Mesenchymal stem cell (in vitro differentiated cells and primary cell): ENCODE measurements around the gene AMPH.
A peak's percentile ranks its signal among the peaks of the same experiment; 100 is the strongest.

Source experiments
- DNase-seq: peaks from one replicate; pipeline ENCODE4 v3.0.0-alpha.2; 2013
- H2AFZ ChIP-seq: one replicate; pipeline ENCODE4 v1.6.1; 2013; ENCODE audit warnings: low read depth, mild to moderate bottlenecking, control low read depth, inconsistent platforms, low read length, moderate library complexity
- H2AK5ac ChIP-seq: 2 replicates; pipeline ENCODE4 v1.6.1; 2013; ENCODE audit warnings: low read length, moderate library complexity, mild to moderate bottlenecking, inconsistent platforms; ENCODE audit not compliant: severe bottlenecking
- H2BK120ac ChIP-seq: one replicate; pipeline ENCODE4 v1.6.1; 2013; ENCODE audit warnings: low read depth, mild to moderate bottlenecking, inconsistent platforms, low read length, moderate library complexity
- H2BK12ac ChIP-seq, 2 experiments: one replicate each; pipeline ENCODE4 v1.6.1; 2013; ENCODE audit warnings: inconsistent platforms in 2 of 2, low read length in 2 of 2, mild to moderate bottlenecking in 2 of 2, moderate library complexity in 2 of 2, control low read depth in 1 of 2
- H2BK15ac ChIP-seq: one replicate; pipeline ENCODE4 v1.6.1; 2013; ENCODE audit warnings: mild to moderate bottlenecking, low read depth, inconsistent platforms; ENCODE audit not compliant: poor library complexity, severe bottlenecking
- H2BK5ac ChIP-seq: 2 replicates; pipeline ENCODE4 v1.6.1; 2013; ENCODE audit warnings: low read depth, mild to moderate bottlenecking, low read length, control low read depth, inconsistent platforms; ENCODE audit not compliant: poor library complexity, severe bottlenecking
- H3K14ac ChIP-seq, 2 experiments: one replicate each; pipeline ENCODE4 v1.6.1; 2013; ENCODE audit warnings: inconsistent platforms in 2 of 2, low read length in 2 of 2, control low read depth in 1 of 2, mild to moderate bottlenecking in 1 of 2, moderate library complexity in 1 of 2
- H3K18ac ChIP-seq, 2 experiments: one replicate each; pipeline ENCODE4 v1.6.1; 2013; ENCODE audit warnings: inconsistent platforms in 2 of 2, low read length in 2 of 2, control low read depth in 1 of 2, low read depth in 1 of 2, mild to moderate bottlenecking in 1 of 2
- H3K23ac ChIP-seq, 2 experiments: one replicate each; pipeline ENCODE4 v1.6.1; 2013; ENCODE audit warnings: inconsistent platforms in 2 of 2, low read length in 2 of 2, mild to moderate bottlenecking in 2 of 2, moderate library complexity in 2 of 2, control low read depth in 1 of 2
- H3K27ac ChIP-seq: 2 replicates; pipeline ENCODE4 v1.5.1; 2013; ENCODE audit warnings: mild to moderate bottlenecking, moderate library complexity, low read length, control low read depth, inconsistent platforms; ENCODE audit not compliant: poor library complexity, severe bottlenecking
- H3K27me3 ChIP-seq, 2 experiments: 2 replicates each; pipeline versions ENCODE4 v1.6.1 to v1.7.0; 2013; ENCODE audit warnings: low read length in 2 of 2, mild to moderate bottlenecking in 2 of 2, moderate library complexity in 2 of 2, control low read depth in 1 of 2, inconsistent platforms in 1 of 2; ENCODE audit not compliant: control insufficient read depth in 1 of 2, insufficient read depth in 1 of 2
- H3K36me3 ChIP-seq, 2 experiments: 2 replicates each; pipeline versions ENCODE4 v1.6.1 to v1.7.0; 2013; ENCODE audit warnings: low read length in 2 of 2, control low read depth in 1 of 2, inconsistent platforms in 1 of 2, low read depth in 1 of 2, mild to moderate bottlenecking in 1 of 2; ENCODE audit not compliant: insufficient read depth in 2 of 2, control insufficient read depth in 1 of 2
- H3K4ac ChIP-seq, 2 experiments: one replicate each; pipeline ENCODE4 v1.6.1; 2013; ENCODE audit warnings: inconsistent platforms in 2 of 2, low read length in 2 of 2, mild to moderate bottlenecking in 2 of 2, moderate library complexity in 2 of 2, control low read depth in 1 of 2, low read depth in 1 of 2
- H3K4me1 ChIP-seq: 2 replicates; pipeline ENCODE4 v1.6.1; 2013; ENCODE audit warnings: low read depth, low read length, control low read depth; ENCODE audit not compliant: control insufficient read depth, insufficient read depth
- H3K4me2 ChIP-seq: 2 replicates; pipeline ENCODE4 v1.6.1; 2013; ENCODE audit warnings: low read length, mild to moderate bottlenecking, inconsistent platforms; ENCODE audit not compliant: poor library complexity, severe bottlenecking
- H3K4me3 ChIP-seq, 2 experiments: 2 replicates each; pipeline versions ENCODE4 v1.5.1 to v1.7.0; 2013; ENCODE audit warnings: low read length in 2 of 2, mild to moderate bottlenecking in 2 of 2, control low read depth in 1 of 2, low read depth in 1 of 2; ENCODE audit not compliant: insufficient read depth in 1 of 2
- H3K79me1 ChIP-seq: replicated peaks from 2 replicates; pipeline ENCODE4 v1.6.1; 2013; ENCODE audit warnings: mild to moderate bottlenecking, control low read depth, low read length, inconsistent platforms; ENCODE audit not compliant: poor library complexity, severe bottlenecking
- H3K9ac ChIP-seq: 2 replicates; pipeline ENCODE4 v1.7.0; 2013; ENCODE audit warnings: mild to moderate bottlenecking, low read length, moderate library complexity
- H3K9me3 ChIP-seq: 2 replicates; pipeline ENCODE4 v1.7.0; 2013; ENCODE audit warnings: mild to moderate bottlenecking, low read length; ENCODE audit not compliant: control insufficient read depth
- H4K8ac ChIP-seq: one replicate; pipeline ENCODE4 v1.6.1; 2013; ENCODE audit warnings: inconsistent platforms, mild to moderate bottlenecking, low read length, moderate library complexity
- H4K91ac ChIP-seq: one replicate; pipeline ENCODE4 v1.6.1; 2013; ENCODE audit warnings: mild to moderate bottlenecking, low read length, inconsistent platforms
- WGBS: methylation state at CpG from one replicate; pipeline ENCODE4 v1.1.7; 2013; ENCODE audit warnings: mixed read lengths; 5-methylcytosine and 5-hydroxymethylcytosine counted together

Gene AMPH

GRCh38 chr7:38452681-38453108 lies 178.5 kb downstream of the AMPH start:
- no peaks in the 10 kb centered on the region for H3K9me3 ChIP-seq
- no peak overlapping the region for H2BK5ac ChIP-seq
- peak overlapping the region; percentile 23 for H3K9ac ChIP-seq
- no peaks in the 10 kb centered on the region for H3K36me3 ChIP-seq
- no peak overlapping the region for H3K18ac ChIP-seq
- no peak overlapping the region for H3K23ac ChIP-seq
- H3K4ac ChIP-seq, result no peak overlapping the region
- no peak overlapping the region for H3K14ac ChIP-seq
- WGBS, result 81% methylated on average over 1 of the region's 1 CpG
- H3K79me1 ChIP-seq, result no peaks in the 10 kb centered on the region
- no peak overlapping the region for H3K4me3 ChIP-seq
- no peak overlapping the region for H2AK5ac ChIP-seq
- no peak overlapping the region for H3K4me2 ChIP-seq
- no peaks in the 10 kb centered on the region for H3K27me3 ChIP-seq
- H2BK15ac ChIP-seq, result no peak overlapping the region
- no peaks in the 10 kb centered on the region for H3K4me1 ChIP-seq
- H2BK12ac ChIP-seq, result no peak overlapping the region
- no peak overlapping the region for H2AFZ ChIP-seq
- H2BK120ac ChIP-seq, result no peak overlapping the region
- no peak overlapping the region for H3K27ac ChIP-seq
- no peak overlapping the region for H4K91ac ChIP-seq
- no peak for DNase-seq
- no peak overlapping the region for H4K8ac ChIP-seq

- Histone ChIP-seq H2AFZ (no peak overlapping the region), H2BK15ac (no peak overlapping the region)
- 0% methylated on average over 1 of the region's 2 CpGs for WGBS
Measured at GRCh38 chr7:38451840-38452239, 179.3 kb downstream of the AMPH start.

GRCh38 chr7:38448584-38449234 lies 182.5 kb downstream of the AMPH start:
- no peak overlapping the region for H3K27ac ChIP-seq
- no peak overlapping the region for H2BK120ac ChIP-seq
- no peak overlapping the region for H3K4ac ChIP-seq
- H3K18ac ChIP-seq, result no peak overlapping the region
- no peak for DNase-seq
- H4K8ac ChIP-seq, result no peak overlapping the region
- H2AK5ac ChIP-seq, result no peak overlapping the region
- H3K4me3 ChIP-seq, result no peak overlapping the region
- H3K14ac ChIP-seq, result no peak overlapping the region
- no peaks in the 10 kb centered on the region for H3K4me1 ChIP-seq
- H2BK12ac ChIP-seq, result no peak overlapping the region
- H3K36me3 ChIP-seq, result peaks cover 0 to 3% of the 10 kb centered on the region in 2 experiments
- H4K91ac ChIP-seq, result no peak overlapping the region
- no peak overlapping the region for H2BK15ac ChIP-seq
- H2BK5ac ChIP-seq, result no peak overlapping the region
- no peaks in the 10 kb centered on the region for H3K79me1 ChIP-seq
- H2AFZ ChIP-seq, result no peak overlapping the region
- H3K27me3 ChIP-seq, result no peaks in the 10 kb centered on the region
- WGBS, result 88% methylated on average over 3 of the region's 5 CpGs
- H3K9ac ChIP-seq, result no peak overlapping the region
- H3K9me3 ChIP-seq, result no peaks in the 10 kb centered on the region
- no peak overlapping the region for H3K23ac ChIP-seq
- no peak overlapping the region for H3K4me2 ChIP-seq

More at GRCh38 chr7:38451840-38452239, 179.3 kb downstream of the AMPH start:
- Histone ChIP-seq H3K27me3 (no peaks in the 10 kb centered on the region), H4K91ac (no peak overlapping the region), H3K18ac (no peak overlapping the region), H4K8ac (no peak overlapping the region), H3K14ac (no peak overlapping the region), H3K4me2 (no peak overlapping the region), H2AK5ac (no peak overlapping the region), H3K9ac (peak overlapping the region; percentile 56), H3K4me3 (no peak overlapping the region), H3K4ac (no peak overlapping the region), H2BK120ac (no peak overlapping the region), H3K23ac (no peak overlapping the region), H3K27ac (no peak overlapping the region), H3K4me1 (no peaks in the 10 kb centered on the region), H3K36me3 (no peaks in the 10 kb centered on the region), H2BK12ac (no peak overlapping the region), H3K9me3 (no peaks in the 10 kb centered on the region), H2BK5ac (no peak overlapping the region), H3K79me1 (no peaks in the 10 kb centered on the region)
- DNase-seq, result peak; percentile 0

- Histone ChIP-seq H4K8ac (no peak overlapping the region), H2AK5ac (no peak overlapping the region), H3K23ac (no peak overlapping the region), H3K79me1 (no peaks in the 10 kb centered on the region), H2BK15ac (no peak overlapping the region), H3K27me3 (no peaks in the 10 kb centered on the region), H4K91ac (no peak overlapping the region), H3K4me3 (no peak overlapping the region), H3K14ac (no peak overlapping the region), H2AFZ (no peak overlapping the region), H2BK5ac (no peak overlapping the region), H3K36me3 (peaks cover 0 to 3% of the 10 kb centered on the region in 2 experiments), H3K9me3 (no peaks in the 10 kb centered on the region), H3K27ac (no peak overlapping the region), H3K4ac (no peak overlapping the region), H2BK12ac (no peak overlapping the region), H3K18ac (no peak overlapping the region), H2BK120ac (no peak overlapping the region), H3K4me1 (no peaks in the 10 kb centered on the region), H3K9ac (no peak overlapping the region), H3K4me2 (no peak overlapping the region)
- WGBS, result 29% methylated on average over 1 of the region's 2 CpGs
- DNase-seq, result peak; percentile 1
Measured at GRCh38 chr7:38448054-38448453, 183.1 kb downstream of the AMPH start.
